ENCODE measurements around the gene WDFY2.
A peak's percentile ranks its signal among the peaks of the same experiment; 100 is the strongest.

The WDFY2 gene

DNA sequence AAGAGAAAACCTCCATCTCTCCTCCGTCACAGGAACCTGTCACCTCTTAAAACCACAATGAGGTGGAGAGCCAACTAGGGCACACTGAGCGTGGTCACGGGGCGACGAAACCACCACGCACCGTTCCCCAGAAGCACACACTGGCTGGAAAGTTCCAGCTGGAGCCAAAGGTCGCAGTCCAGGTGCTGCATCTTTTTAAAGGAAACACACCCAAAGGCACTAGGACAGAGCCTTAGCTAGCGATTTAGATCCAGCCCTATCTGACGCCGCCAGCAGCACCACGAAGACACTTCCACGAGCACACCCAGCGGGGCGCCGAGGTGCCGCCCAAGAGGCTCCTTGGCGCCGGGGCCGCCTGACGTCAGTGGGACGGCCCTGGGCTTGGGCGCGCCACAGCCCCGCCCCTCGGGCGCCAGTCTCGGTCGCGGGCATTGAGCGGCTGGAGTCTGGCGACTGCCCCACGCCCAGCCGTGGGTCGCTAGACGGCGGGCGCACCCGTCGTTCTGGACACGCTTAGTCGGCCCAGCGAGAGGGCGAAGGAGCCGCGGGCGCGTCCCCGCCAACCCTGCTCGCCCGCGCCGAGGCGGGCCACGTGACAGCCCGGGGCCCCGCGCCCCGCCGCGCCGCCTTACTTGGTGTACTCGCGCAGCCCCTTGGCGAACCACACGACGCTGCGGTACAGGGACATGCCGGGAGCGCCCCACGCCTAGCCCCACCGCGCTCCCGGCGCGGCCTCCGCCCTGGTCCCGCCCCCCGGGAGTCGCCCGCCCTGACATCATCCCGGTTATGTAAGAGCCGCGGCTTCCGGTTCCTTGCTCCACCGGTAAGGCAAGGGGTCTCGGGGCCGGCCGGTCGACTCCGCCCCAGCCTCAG, 219.4 kb downstream of the WDFY2 start, which contains the start of gene DHRS12:
TSS of gene DHRS12 (minus strand) at position 742 of the 873 bp plus-strand sequence. CDS start 4,504 bp downstream, outside the sequence.
- H3K4me1 ChIP-seq = peaks cover 0 to 61% (median 50%) of the 10 kb centered on the region in 4 donors
- intact Hi-C loops (cut with DNase I; ENCODE audit: low total_unique reads) = loop anchor here (2.0 to 10.0 kb wide), 6 partner anchors 211 to 851 kb away; partner anchors contain the start of genes ALG11, ATP7B, CKAP2 and FAM124A
- TF ChIP-seq, protein P1, sequence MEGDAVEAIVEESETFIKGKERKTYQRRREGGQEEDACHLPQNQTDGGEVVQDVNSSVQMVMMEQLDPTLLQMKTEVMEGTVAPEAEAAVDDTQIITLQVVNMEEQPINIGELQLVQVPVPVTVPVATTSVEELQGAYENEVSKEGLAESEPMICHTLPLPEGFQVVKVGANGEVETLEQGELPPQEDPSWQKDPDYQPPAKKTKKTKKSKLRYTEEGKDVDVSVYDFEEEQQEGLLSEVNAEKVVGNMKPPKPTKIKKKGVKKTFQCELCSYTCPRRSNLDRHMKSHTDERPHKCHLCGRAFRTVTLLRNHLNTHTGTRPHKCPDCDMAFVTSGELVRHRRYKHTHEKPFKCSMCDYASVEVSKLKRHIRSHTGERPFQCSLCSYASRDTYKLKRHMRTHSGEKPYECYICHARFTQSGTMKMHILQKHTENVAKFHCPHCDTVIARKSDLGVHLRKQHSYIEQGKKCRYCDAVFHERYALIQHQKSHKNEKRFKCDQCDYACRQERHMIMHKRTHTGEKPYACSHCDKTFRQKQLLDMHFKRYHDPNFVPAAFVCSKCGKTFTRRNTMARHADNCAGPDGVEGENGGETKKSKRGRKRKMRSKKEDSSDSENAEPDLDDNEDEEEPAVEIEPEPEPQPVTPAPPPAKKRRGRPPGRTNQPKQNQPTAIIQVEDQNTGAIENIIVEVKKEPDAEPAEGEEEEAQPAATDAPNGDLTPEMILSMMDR (IDR thresholded peaks at IDR 0.05) = no peak

DNA sequence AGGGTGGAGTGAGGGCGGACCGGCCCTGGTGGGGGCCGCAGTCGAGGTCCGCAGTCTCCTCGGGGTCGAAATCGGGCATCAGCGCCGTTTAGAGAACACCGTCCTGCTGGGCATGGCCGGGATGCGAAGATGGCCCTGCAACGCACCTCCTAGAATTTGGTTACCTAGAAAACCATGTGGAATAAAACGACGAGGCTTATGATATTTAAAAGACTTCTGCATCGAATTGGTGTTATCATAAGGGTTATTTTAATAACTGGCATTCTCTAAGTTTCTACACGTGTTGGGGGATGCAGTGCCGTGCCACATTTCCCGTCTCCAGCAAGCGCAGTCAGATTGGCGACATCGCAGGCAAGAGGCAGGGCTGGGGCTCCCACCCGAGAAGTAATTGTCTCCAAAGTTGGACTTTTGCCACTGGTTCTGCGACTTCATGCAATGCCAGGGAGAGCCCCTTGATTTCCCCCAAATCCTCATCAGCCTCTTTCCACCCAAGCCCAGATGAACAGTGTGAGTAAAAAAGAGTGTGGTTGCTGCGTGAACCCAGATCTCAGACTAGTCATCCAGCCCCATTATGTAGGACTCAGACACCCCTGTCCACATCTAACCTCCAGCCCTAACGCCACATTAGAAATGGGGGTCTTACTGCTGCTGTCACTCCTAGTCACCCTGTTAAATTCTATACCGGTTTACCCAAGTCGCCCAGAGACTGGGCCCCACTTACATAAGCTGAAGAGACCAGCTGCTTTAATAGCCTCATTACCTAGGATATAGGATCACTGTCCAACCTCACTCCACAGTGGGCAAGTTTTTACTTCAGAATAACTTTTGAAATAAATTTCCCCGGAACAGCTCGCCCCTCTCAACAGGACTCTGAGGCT, 220.3 kb downstream of the WDFY2 start:
- Histone ChIP-seq H3K9me3 (no peaks in the 10 kb centered on the region), H3K27me3 (no peaks in the 10 kb centered on the region), H3K36me3 (no peaks in the 10 kb centered on the region), H3K4me3 (peak overlapping the region; percentile 73 to 74), H3K4me1 (peaks cover 0 to 59% (median 49%) of the 10 kb centered on the region in 4 donors), H3K27ac (peak overlapping the region; percentile 95 to 99)
- TF ChIP-seq, protein P1 (IDR thresholded peaks at IDR 0.05) = no peak
- intact Hi-C loops (cut with DNase I; ENCODE audit: low total_unique reads) = loop anchor here (10.0 kb wide), 5 partner anchors 210 to 850 kb away; partner anchors contain the start of genes ALG11, ATP7B, CKAP2 and FAM124A
- peak in 1 of 2 donors; percentile 40 for DNase-seq

More for the DNA sequence above, 219.4 kb downstream of the WDFY2 start, which contains the start of gene DHRS12:
- H3K9me3 ChIP-seq = no peaks in the 10 kb centered on the region
- no peaks in the 10 kb centered on the region for H3K36me3 ChIP-seq
- DNase-seq = peak; percentile 93 to 96
- H3K4me3 ChIP-seq = peak within 1 kb of the TSS; percentile 73 to 74
- no peaks in the 10 kb centered on the region for H3K27me3 ChIP-seq
- peak within 1 kb of the TSS; percentile 95 to 99 for H3K27ac ChIP-seq

DNA sequence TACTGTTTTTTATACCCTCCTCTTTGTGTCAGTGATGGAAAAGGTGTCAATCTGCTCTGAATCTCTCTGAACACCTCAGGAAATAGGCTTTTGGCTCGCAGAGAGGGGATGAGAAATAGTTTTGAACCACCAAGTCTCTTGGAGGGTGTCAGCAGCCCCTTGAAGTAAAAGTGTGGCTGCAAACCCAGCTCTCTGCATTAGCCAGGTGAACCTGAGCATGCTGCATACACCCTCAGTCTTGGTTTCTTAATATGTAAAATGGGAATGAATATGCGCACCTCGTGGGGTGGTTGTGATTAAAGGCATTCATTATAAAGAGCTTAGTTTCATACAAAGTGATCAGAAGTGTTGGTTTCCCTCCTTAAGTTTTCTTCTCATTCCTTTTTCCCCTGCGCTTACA, 221.1 kb downstream of the WDFY2 start:
- TF ChIP-seq, protein P1 (IDR thresholded peaks at IDR 0.05) = no peak
- no peaks in the 10 kb centered on the region for H3K27me3 ChIP-seq
- H3K36me3 ChIP-seq = no peaks in the 10 kb centered on the region
- peaks cover 0 to 54% (median 44%) of the 10 kb centered on the region in 4 donors for H3K4me1 ChIP-seq
- peak overlapping the region; percentile 95 to 99 for H3K27ac ChIP-seq
- no peak for DNase-seq
- peak overlapping the region; percentile 73 to 74 for H3K4me3 ChIP-seq
- intact Hi-C loops (cut with DNase I; ENCODE audit: low total_unique reads) = loop anchor here (10.0 kb wide), 5 partner anchors 209 to 849 kb away; partner anchors contain the start of genes ALG11, ATP7B, CKAP2 and FAM124A
- no peaks in the 10 kb centered on the region for H3K9me3 ChIP-seq

DNA sequence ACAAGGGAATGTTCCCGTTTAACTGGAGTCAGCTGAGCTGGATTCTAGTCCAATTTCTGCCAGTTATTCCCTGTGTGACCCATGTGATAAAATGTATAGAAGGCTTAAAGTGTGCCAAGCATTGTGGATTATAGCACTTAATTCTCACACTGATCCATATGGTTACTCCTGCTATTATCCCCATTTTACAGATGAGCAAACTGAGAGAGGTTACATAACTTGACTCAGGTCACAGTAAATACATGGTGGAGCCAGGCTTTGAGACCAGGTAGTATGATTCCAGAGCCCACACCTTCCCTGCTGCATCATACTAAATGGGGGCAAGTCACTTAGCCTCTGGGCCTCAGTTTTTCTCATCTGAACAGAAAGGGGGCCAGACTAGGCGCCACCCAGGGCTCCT, 221.7 kb downstream of the WDFY2 start:
- no peaks in the 10 kb centered on the region for H3K27me3 ChIP-seq
- no peaks in the 10 kb centered on the region for H3K9me3 ChIP-seq
- no peaks in the 10 kb centered on the region for H3K36me3 ChIP-seq
- TF ChIP-seq, protein P1 (IDR thresholded peaks at IDR 0.05) = no peak
- peaks cover 0 to 48% (median 38%) of the 10 kb centered on the region in 4 donors for H3K4me1 ChIP-seq
- intact Hi-C loops (cut with DNase I; ENCODE audit: low total_unique reads) = loop anchor here (10.0 kb wide), 5 partner anchors 209 to 849 kb away; partner anchors contain the start of genes ALG11, ATP7B, CKAP2 and FAM124A
- peak overlapping the region; percentile 73 to 74 for H3K4me3 ChIP-seq
- peak overlapping the region; percentile 95 to 99 for H3K27ac ChIP-seq
- DNase-seq = no peak

DNA sequence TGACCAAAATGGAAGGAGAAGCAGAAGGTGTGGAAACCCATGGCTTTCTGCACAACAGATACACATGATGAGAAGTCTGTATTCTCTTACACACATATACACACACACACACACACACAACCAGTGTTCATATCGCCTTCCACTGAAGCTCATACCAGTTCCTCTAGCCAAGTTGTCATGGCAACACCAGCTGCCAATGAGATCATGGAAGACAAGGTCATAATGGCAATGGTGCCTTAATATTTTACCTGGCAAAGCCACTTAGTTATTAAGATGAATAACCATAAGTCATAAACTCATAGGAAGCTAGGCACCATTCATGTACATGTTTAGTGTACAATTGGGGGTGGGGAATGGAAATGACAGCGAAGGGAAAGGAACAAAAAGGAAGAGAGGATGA, 222.3 kb downstream of the WDFY2 start:
- Histone ChIP-seq H3K27me3 (no peaks in the 10 kb centered on the region), H3K4me1 (peaks cover 0 to 41% (median 31%) of the 10 kb centered on the region in 4 donors), H3K9me3 (no peaks in the 10 kb centered on the region), H3K4me3 (no peak overlapping the region), H3K36me3 (no peaks in the 10 kb centered on the region), H3K27ac (peak overlapping the region in 1 of 2 donors; percentile 95)
- peak in 1 of 2 donors; percentile 49 for DNase-seq
- intact Hi-C loops (cut with DNase I; ENCODE audit: low total_unique reads) = loop anchor here (10.0 kb wide), 5 partner anchors 208 to 848 kb away; partner anchors contain the start of genes ALG11, ATP7B, CKAP2 and FAM124A
- TF ChIP-seq, protein P1 (IDR thresholded peaks at IDR 0.05) = no peak

Data from tibial artery (tissue), 4 donors.